ENCODE results near the gene SCNN1B.

Gene SCNN1B

GRCh38 chr16:23369416-23369815 is 67.3 kb downstream of the SCNN1B start:
- no peak for TF ChIP-seq CTCF (conservative IDR thresholded peaks at IDR 0.05)
- no peak overlapping the region for H3K27ac ChIP-seq

DNA sequence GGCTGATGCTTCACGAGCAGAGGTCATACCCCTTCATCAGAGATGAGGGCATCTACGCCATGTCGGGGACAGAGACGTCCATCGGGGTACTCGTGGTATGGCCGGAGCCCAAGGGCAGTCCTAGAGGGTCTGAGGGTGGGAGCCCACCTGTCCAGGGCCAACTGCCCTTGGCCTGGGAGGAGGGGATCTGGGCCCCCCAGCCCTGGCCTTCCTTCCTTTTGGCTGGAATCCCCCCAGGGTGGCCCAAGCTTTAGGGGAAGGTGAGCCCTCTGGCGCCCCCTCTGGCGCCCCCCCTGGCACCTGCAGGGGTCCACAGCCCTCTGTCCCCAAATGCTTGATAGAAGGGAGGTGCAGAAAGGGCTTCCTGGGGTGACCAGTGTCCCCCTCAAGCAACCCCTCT is 69.3 kb downstream of the SCNN1B start:
- TF ChIP-seq CTCF (conservative IDR thresholded peaks at IDR 0.05) = no peak
- H3K27ac ChIP-seq = no peak overlapping the region

- no peak overlapping the region for H3K27ac ChIP-seq
- no peak for TF ChIP-seq CTCF (conservative IDR thresholded peaks at IDR 0.05)
Measured at GRCh38 chr16:23373436-23374219, 71.5 kb downstream of the SCNN1B start.

DNA sequence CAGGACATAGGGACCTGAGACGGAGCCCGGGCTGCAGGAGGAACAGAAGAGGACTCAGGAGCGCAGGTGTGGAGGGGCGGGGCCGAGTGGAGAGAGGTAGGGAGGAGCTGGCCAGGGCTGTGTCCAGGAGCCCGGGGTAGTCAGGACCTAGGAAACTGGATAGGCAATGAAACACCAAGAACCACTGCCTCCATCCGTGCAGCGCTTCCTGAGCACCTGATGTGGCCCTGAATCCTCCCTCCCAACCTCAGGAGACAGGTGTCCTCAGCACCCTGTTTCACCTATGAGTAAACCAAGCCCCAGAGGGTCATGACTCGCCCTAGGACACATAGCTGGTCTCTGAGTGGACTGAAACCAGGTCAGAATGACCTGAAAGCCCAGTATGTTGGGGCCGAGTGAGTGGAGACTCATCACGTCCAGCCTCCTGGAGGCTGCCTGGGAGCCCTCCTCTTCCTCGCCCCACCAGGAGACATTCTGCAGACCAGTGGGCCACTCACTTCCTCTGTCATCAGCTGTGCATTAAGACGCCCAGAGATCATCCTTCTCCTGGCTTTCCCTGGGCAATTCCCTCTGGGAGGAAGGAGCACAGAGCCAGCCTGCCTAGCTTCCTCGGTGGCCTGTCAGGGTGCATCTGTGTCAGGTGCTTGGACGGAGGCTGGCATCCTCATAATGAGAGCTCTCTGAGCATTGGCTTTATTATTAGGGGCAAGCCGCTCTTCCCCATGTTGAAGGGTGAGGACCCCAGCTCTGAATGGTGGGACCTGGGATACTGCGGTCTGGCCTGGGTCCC is 72.8 kb downstream of the SCNN1B start:
- H3K27ac ChIP-seq = no peak overlapping the region
- no peak for TF ChIP-seq CTCF (conservative IDR thresholded peaks at IDR 0.05)

- no peak for TF ChIP-seq CTCF (conservative IDR thresholded peaks at IDR 0.05)
- no peak overlapping the region for H3K27ac ChIP-seq
Measured at GRCh38 chr16:23375643-23376042, 73.5 kb downstream of the SCNN1B start.

DNA sequence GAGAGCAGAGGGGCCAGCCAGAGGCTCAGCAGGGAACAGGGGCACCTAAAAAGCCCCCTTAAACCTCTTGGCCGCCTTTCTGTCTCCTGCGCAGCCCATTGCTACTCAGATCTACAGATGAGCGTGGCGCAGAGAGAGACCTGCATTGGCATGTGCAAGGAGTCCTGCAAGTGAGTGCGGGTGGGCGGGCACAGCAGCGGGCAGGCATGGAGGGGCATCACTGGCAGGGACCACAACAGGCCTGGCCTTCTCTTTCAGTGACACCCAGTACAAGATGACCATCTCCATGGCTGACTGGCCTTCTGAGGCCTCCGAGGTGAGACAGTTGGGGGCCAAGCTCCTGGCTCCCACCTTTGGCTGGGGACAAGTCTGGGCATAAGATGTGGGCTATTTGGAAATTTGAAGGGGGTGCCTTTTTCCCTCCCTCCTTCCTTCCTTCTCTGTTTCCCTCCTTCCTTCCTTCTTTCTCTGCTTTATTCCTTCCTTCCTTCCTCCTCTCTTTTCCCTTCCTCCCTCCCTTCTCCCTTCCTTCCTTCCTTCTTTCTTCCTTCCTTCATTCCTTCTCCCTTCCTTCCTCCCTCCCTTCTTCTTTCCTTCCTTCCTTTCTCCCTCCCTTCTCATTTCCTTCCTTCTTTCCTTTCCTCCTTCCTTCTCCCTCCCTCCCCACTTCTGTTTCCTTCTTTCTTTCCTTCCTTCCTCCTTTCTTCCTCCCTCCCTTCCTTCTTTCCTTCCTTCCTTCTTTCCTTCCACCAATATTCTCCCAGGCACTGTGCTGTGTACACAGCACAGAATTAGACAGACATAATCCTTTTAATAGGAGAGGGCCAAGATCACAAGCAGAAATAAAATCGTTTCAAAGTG is 75.2 kb downstream of the SCNN1B start:
- no peak overlapping the region for H3K27ac ChIP-seq
- TF ChIP-seq CTCF (conservative IDR thresholded peaks at IDR 0.05) = no peak

- TF ChIP-seq CTCF (conservative IDR thresholded peaks at IDR 0.05) = no peak
Measured at GRCh38 chr16:23378256-23378655, 76.2 kb downstream of the SCNN1B start.

More at GRCh38 chr16:23378256-23378655, 76.2 kb downstream of the SCNN1B start:
- H3K27ac ChIP-seq = no peak overlapping the region
